Prostate gland (tissue), 2 donors: Measurements from ENCODE around the gene NF2.

Experiments
- CTCF ChIP-seq, 4 experiments: fragments of 200-600 bp in 2 of 4; fragments of 450-650 bp in 2 of 4; sonication (generic) in 2 of 4; IDR thresholded peaks; 1 replicate in 3 of 4; 2 replicates in 1 of 4; pipeline ENCODE4 v1.5.1; 2016 to 2019; ENCODE audit warnings: antibody characterized with exemption in 4 of 4, mild to moderate bottlenecking in 2 of 4, moderate library complexity in 2 of 4
- POLR2A ChIP-seq: fragments of 450-650 bp; IDR thresholded peaks from one replicate; pipeline ENCODE4 v1.6.1; 2016; ENCODE audit warnings: antibody characterized with exemption, mild to moderate bottlenecking

GRCh38 chr22:29630987-29631386 is 27.6 kb downstream of the NF2 start:
- TF ChIP-seq CTCF (IDR thresholded peaks at IDR 0.05): no peak
- no peak for TF ChIP-seq POLR2A
